NAMALWA (cell line): ENCODE measurements around the gene PLEKHM3.

Source experiments
- DNase-seq: peaks from one replicate; pipeline ENCODE4 v3.0.0-alpha.2; 2015; ENCODE audit warnings: low spot score

PLEKHM3 gene, protein sequence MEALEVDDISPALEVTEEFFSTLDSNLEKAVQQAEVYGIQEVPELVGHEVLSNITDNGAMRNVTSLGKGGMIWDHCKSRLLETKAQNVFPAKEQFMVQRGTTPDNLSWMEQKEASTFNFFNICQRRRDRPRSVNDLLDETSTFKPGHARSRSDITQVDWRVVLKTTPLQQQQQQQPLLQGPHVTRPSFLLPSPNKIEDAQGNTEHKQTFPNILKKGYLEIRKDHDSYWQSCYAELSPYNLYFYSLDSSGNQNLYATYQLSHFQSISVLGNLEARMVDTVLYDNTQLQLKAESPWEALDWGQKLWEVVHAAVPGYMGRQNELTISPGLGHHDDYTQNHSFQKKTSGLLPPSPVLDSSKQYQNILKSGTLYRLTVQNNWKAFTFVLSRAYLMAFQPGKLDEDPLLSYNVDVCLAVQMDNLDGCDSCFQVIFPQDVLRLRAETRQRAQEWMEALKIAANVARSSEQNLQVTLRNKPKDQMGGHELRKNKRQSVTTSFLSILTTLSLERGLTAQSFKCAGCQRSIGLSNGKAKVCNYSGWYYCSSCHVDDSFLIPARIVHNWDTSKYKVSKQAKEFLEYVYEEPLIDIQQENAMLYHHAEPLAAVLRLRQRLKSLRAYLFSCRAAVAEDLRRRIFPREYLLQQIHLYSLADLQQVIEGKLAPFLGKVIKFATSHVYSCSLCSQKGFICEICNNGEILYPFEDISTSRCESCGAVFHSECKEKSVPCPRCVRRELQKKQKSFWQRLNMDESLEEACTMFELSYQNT

GRCh38 chr2:208025037-208025813 lies at the start of gene PLEKHM3:
PLEKHM3 (minus strand) TSS chr2:208025527; CDS start chr2:208001639, 23,888 bp downstream.
- peak; percentile 78 for DNase-seq

- no peak for DNase-seq
Measured at GRCh38 chr2:208074610-208075356, 49.5 kb upstream of the PLEKHM3 start.

DNA sequence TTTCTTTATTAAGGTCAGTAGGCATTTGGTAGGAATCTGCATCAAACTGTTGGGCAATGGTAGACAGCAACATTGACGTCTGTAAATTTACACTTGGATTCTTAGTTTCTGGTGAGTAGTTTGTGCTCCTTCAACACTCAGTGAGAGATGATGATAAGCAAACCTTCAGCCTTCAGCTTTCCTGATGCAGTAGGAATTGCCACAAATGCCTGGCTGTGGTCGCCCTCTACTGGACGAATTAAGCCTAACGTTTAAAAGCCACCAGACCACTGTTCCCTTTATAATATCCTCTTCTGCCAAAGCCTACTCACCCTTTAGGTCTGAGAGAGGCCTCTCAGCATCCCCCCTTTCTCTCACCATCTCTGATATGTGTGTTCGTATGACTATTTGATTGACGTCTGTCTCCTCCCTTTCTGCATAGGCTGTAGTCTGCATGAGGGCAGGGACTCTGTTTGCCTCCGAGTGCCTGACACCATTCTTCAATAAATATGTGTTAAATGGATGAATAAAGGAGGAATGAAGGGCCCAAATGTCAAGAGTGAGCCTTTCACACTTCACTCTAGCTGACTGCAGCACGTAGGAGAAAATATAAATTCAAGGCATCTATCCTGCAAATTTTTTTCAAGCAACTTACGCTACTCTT lies 47.0 kb upstream of the PLEKHM3 start:
- DNase-seq: peak; percentile 75

DNA sequence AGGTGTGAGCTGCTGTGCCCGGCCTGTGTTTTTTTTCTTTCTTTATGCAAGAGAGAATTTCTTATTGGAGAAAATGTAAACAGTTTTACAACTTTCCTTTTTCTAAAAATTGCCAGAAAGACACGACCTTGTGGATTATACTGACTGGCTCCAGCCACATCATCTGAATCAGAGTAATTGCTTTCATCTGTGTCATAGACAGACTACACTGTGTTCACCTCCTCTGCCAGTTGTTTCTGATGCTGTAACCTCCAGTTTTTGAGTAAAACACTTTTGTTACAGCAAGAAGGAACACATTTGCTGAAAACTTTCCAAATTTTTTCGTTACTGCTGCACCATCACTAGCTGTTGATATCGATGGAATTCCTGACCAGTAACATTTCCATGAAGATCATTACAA lies 43.9 kb upstream of the PLEKHM3 start:
- DNase-seq: no peak

GRCh38 chr2:208066016-208066415 lies 40.7 kb upstream of the PLEKHM3 start:
- DNase-seq: no peak

GRCh38 chr2:208065476-208065875 lies 40.1 kb upstream of the PLEKHM3 start:
- DNase-seq: no peak

GRCh38 chr2:208064220-208064961 lies 39.1 kb upstream of the PLEKHM3 start:
- DNase-seq: no peak

- DNase-seq: no peak
Measured at GRCh38 chr2:208062961-208063360, 37.6 kb upstream of the PLEKHM3 start.

DNA sequence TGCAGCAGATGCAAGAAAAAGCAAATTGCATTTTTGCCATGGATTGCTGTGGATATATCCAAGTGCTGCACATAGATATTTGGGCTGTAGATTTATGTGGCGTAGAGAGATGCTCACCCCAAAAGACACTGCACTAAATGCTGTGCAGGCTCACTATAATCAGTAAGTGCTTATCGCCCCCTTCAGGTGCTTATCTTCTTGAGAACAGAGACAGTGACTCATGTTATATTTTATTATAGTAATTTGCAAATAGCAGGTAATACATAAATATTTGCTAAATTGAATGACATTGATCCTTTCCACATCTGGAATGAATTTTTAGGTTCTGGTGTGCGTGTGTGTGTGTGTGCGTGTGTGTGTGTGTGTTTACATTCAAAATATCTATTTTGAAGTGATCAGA lies 36.8 kb upstream of the PLEKHM3 start:
- peak; percentile 69 for DNase-seq

DNA sequence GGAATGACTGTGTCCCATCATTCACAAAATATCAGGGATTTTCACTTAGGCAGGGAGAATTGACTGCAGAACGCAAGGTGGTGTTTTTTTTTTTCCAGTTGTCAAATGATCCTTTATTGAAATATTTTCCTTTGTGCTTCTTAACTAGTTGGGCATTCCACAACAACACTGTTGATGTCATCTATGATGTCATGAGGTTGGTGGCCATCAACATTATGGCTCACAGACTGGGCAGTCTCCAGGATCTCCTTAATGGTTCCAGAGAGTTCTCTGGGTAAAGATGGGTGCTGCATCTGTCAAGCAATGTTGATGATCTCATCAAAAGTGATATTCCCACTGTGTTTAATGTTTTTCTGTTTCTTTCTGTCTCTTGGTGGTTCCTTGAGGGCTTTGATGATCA lies 31.8 kb upstream of the PLEKHM3 start:
- DNase-seq: no peak

DNA sequence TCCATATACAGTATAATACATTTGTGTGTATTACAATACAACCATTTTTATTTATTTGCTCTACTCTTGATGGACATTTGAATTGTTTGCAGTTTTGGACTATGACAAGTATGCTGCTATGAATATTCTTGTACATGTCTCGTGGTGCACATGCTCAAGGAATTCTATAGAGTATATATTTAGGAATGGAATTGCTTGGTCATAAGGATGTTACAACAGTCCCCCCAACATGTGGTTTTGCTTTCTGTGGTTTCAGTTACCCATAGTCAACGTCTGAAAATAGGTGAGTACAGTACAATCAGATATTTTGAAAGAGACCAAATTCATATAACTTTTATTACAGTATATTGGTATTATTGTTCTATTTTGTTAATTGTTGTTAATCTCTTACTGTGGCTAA lies 24.1 kb upstream of the PLEKHM3 start:
- no peak for DNase-seq

DNA sequence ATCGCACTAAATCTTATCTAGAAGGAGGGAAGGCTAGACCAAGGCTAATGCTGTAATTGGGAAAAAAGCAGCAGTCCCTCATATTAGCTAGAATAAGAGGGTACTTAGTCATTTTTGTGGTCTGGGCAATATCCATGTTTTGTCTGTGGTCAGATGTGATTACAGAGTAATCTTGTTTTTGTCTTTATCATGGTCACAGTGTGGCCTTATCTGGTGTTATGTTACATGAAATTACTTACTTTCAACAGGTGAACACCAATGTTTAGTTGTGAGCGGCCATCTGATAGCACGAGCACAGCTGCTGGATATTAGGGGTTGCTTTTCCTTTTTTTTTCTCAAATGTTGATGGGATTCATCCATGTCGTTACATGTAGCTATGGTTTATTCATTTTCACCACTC lies 23.7 kb upstream of the PLEKHM3 start:
- no peak for DNase-seq

- no peak for DNase-seq
Measured at GRCh38 chr2:208047840-208048239, 22.5 kb upstream of the PLEKHM3 start.

DNA sequence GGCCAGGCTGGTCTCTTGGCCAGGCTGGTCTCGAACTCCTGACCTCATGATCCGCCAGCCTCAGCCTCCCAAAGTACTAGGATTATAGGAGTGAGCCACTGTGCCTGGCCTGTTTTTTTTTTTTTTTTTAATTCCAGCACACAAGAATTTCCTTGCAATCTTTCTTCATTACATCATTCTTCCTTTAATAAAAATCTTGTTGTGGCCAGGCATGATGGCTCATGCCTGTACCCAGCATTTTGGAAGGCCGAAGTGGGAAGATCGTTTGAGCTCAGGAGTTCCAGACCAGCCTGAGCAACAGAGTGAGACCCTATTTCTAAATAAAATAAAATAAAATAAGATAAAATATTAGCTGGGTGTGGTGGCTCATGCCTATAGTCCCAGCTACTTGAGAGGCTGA lies 21.4 kb upstream of the PLEKHM3 start:
- no peak for DNase-seq

- DNase-seq: no peak
Measured at GRCh38 chr2:208042450-208042849, 17.1 kb upstream of the PLEKHM3 start.

DNA sequence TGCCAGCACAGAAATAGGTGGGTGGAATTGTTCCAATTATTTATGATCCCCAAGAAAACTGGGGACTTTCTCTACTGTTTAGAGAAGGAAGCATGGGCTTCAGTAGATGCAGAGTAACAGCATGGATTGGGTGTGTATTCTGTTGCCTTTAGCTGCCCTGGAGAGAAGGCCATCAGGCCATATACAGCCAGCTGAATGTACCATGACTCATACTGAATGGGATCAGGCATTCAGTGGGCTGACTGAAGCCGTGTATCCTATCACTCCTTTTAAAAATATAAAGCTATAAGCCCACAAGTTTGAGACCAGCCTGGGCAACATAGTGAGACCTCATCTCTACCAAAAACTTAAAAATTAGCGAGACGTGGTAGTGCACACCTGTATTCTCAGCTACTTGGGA lies 16.7 kb upstream of the PLEKHM3 start:
- DNase-seq: no peak

DNA sequence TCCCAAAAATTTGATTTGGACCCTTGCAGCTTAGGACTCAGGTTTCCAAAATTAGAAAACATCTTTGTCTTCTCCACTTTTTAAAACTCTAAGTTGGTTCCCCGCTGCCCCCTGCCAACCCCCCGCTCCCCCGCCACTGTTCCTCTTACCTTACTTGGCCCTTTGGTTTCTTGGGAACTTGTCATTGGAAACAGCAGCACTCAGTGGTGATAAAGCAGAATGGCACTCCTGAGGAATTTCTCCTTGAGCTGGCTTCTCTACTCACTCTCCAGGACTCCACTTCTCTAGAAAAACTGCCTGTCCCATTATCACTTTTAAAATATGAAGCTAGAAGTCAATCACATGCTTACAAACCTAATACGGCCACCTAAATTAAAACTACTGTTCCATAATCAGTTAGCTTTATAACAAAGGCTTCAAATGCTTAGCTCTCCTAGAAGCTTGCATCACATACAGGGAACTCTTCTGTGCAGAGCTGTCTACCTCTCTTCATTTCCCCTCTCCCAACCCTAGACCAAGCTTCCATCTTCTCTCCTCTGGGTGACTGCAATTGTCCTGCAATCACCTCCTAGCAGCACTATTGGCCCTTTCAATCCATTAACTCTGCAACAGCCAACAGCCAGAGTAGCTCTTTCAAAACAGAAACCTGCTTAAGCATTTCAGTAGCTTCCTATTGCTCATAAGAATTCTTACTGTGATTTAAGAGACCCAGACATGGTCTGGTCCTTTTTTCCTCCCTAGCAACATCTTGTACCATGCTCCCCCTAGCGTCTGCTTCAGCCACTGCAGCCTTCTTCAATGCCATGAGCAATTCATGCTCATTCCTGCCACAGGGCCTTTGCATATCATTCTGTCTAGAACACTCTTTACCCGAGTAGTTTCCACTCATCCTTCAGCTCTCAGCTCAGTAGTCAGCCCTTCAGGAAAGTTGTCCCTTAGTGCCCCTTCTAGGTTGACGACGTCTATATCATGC lies 15.2 kb upstream of the PLEKHM3 start:
- DNase-seq: peak; percentile 82

DNA sequence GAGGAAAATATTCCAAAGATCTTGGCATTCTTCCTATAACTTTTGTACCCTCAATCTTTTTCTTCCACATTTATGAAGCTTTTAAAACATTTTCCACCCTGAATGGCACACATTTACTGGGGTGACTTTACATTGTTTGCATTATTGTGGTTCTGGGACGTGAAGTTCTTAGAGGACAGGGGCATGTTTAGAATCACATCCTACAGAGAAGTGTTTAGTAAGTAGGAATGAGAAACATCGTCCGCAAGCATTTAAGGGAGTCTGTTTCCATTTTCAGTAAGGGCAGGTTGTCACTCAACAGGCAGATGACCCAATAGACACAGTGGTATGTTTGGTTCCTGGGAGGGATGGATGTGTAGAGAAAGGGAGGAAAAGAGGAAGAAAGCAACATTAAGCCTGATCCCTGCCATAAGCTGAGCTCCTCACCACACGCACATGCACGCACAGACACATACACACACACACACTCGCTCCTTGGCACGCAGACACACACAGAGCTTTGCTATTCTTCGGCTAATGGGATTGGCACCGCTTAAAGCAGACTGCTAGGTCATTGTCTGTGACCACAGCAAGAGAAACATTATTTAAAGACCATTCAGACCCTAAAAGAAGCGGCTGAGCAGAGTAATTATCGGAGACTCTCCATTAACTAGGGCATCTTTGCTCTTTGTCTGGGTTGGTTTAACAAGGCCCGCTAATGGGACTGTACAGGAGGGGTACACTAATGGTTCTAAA lies 14.2 kb upstream of the PLEKHM3 start:
- DNase-seq: no peak
